Measurements from ENCODE around the gene APPBP2. TPM values are rescaled to one million over a fixed set of nuclear protein-coding genes. Genes with fewer than 3 reads are reported as not detected.
A peak's percentile ranks its signal among the peaks of the same experiment; 100 is the strongest.
"Not testable (repeated sequence)": the region's sequence is repeated elsewhere in the genome, so short reads cannot be mapped to it uniquely, and the experiment has no call there.

APPBP2 gene
- polyA plus RNA-seq, 2 donors: 4.4 to 5.3 TPM

GRCh38 chr17:60508384-60508980, 17.6 kb downstream of the APPBP2 start:
- 62 to 73% methylated on average over 1 of the region's 1 CpG for WGBS, 2 donors
- H3K4me3 ChIP-seq (ENCODE audit: low read depth in 1 of 2, low read length in 2 of 2): no peak overlapping the region
- H3K36me3 ChIP-seq (ENCODE audit: control insufficient read depth in 2 of 2, insufficient read depth in 2 of 2, low read length in 1 of 2): peaks cover 0 to 2% of the 10 kb centered on the region in 2 donors
- H3K9me3 ChIP-seq (ENCODE audit: control insufficient read depth in 2 of 2, insufficient read depth in 1 of 2, low read depth in 1 of 2, low read length in 1 of 2): no peaks in the 10 kb centered on the region
- H3K27ac ChIP-seq (ENCODE audit: low read depth in 2 of 2, low read length in 1 of 2): no peak overlapping the region
- H3K4me1 ChIP-seq (ENCODE audit: control insufficient read depth in 2 of 2, insufficient read depth in 2 of 2, low read length in 1 of 2): no peaks in the 10 kb centered on the region
- H3K27me3 ChIP-seq (ENCODE audit: control insufficient read depth in 1 of 2, insufficient read depth in 2 of 2, low read length in 2 of 2): no peaks in the 10 kb centered on the region

- WGBS, 2 donors: 92 to 97% methylated on average over 1 of the region's 1 CpG
- H3K4me1 ChIP-seq (ENCODE audit: control insufficient read depth in 2 of 2, insufficient read depth in 2 of 2, low read length in 1 of 2): no peaks in the 10 kb centered on the region
These were observed 19.7 kb downstream of the APPBP2 start for GRCh38 chr17:60506312-60506711.

GRCh38 chr17:60502145-60502544, 23.9 kb downstream of the APPBP2 start:
- Histone ChIP-seq H3K27me3 (ENCODE audit: control insufficient read depth in 1 of 2, insufficient read depth in 2 of 2, low read length in 2 of 2) (no peaks in the 10 kb centered on the region), H3K27ac (ENCODE audit: low read depth in 2 of 2, low read length in 1 of 2) (no peak overlapping the region), H3K36me3 (ENCODE audit: control insufficient read depth in 2 of 2, insufficient read depth in 2 of 2, low read length in 1 of 2) (no peaks in the 10 kb centered on the region), H3K4me1 (ENCODE audit: control insufficient read depth in 2 of 2, insufficient read depth in 2 of 2, low read length in 1 of 2) (no peaks in the 10 kb centered on the region), H3K9me3 (ENCODE audit: control insufficient read depth in 2 of 2, insufficient read depth in 1 of 2, low read depth in 1 of 2, low read length in 1 of 2) (no peaks in the 10 kb centered on the region), H3K4me3 (ENCODE audit: low read depth in 1 of 2, low read length in 2 of 2) (no peak overlapping the region)
- 94 to 98% methylated on average over 4 of the region's 4 CpGs for WGBS, 2 donors

More at GRCh38 chr17:60506312-60506711, 19.7 kb downstream of the APPBP2 start:
- Histone ChIP-seq H3K9me3 (ENCODE audit: control insufficient read depth in 2 of 2, insufficient read depth in 1 of 2, low read depth in 1 of 2, low read length in 1 of 2) (no peaks in the 10 kb centered on the region), H3K4me3 (ENCODE audit: low read depth in 1 of 2, low read length in 2 of 2) (no peak overlapping the region), H3K27ac (ENCODE audit: low read depth in 2 of 2, low read length in 1 of 2) (no peak overlapping the region), H3K27me3 (ENCODE audit: control insufficient read depth in 1 of 2, insufficient read depth in 2 of 2, low read length in 2 of 2) (no peaks in the 10 kb centered on the region), H3K36me3 (ENCODE audit: control insufficient read depth in 2 of 2, insufficient read depth in 2 of 2, low read length in 1 of 2) (no peaks in the 10 kb centered on the region)

GRCh38 chr17:60501589-60501988, 24.5 kb downstream of the APPBP2 start:
- WGBS, 2 donors: 75 to 82% methylated on average over 2 of the region's 2 CpGs
- Histone ChIP-seq H3K4me3 (ENCODE audit: low read depth in 1 of 2, low read length in 2 of 2) (no peak overlapping the region), H3K9me3 (ENCODE audit: control insufficient read depth in 2 of 2, insufficient read depth in 1 of 2, low read depth in 1 of 2, low read length in 1 of 2) (no peaks in the 10 kb centered on the region), H3K36me3 (ENCODE audit: control insufficient read depth in 2 of 2, insufficient read depth in 2 of 2, low read length in 1 of 2) (no peaks in the 10 kb centered on the region), H3K4me1 (ENCODE audit: control insufficient read depth in 2 of 2, insufficient read depth in 2 of 2, low read length in 1 of 2) (no peaks in the 10 kb centered on the region), H3K27ac (ENCODE audit: low read depth in 2 of 2, low read length in 1 of 2) (no peak overlapping the region), H3K27me3 (ENCODE audit: control insufficient read depth in 1 of 2, insufficient read depth in 2 of 2, low read length in 2 of 2) (no peaks in the 10 kb centered on the region)

- no peak overlapping the region for H3K4me3 ChIP-seq (ENCODE audit: low read depth in 1 of 2, low read length in 2 of 2)
- peaks cover 0 to 10% of the 10 kb centered on the region in 2 donors for H3K9me3 ChIP-seq (ENCODE audit: control insufficient read depth in 2 of 2, insufficient read depth in 1 of 2, low read depth in 1 of 2, low read length in 1 of 2)
- H3K4me1 ChIP-seq (ENCODE audit: control insufficient read depth in 2 of 2, insufficient read depth in 2 of 2, low read length in 1 of 2): no peaks in the 10 kb centered on the region
- no peak overlapping the region for H3K27ac ChIP-seq (ENCODE audit: low read depth in 2 of 2, low read length in 1 of 2)
- H3K27me3 ChIP-seq (ENCODE audit: control insufficient read depth in 1 of 2, insufficient read depth in 2 of 2, low read length in 2 of 2): no peaks in the 10 kb centered on the region
- H3K36me3 ChIP-seq (ENCODE audit: control insufficient read depth in 2 of 2, insufficient read depth in 2 of 2, low read length in 1 of 2): peaks cover 0 to 16% of the 10 kb centered on the region in 2 donors
These were observed 30.0 kb downstream of the APPBP2 start for GRCh38 chr17:60496041-60496440.

GRCh38 chr17:60495260-60495659, 30.8 kb downstream of the APPBP2 start:
- H3K27ac ChIP-seq (ENCODE audit: low read depth in 2 of 2, low read length in 1 of 2): no peak overlapping the region
- H3K4me1 ChIP-seq (ENCODE audit: control insufficient read depth in 2 of 2, insufficient read depth in 2 of 2, low read length in 1 of 2): no peaks in the 10 kb centered on the region
- no peaks in the 10 kb centered on the region for H3K27me3 ChIP-seq (ENCODE audit: control insufficient read depth in 1 of 2, insufficient read depth in 2 of 2, low read length in 2 of 2)
- H3K4me3 ChIP-seq (ENCODE audit: low read depth in 1 of 2, low read length in 2 of 2): no peak overlapping the region
- peaks cover 0 to 17% of the 10 kb centered on the region in 2 donors for H3K36me3 ChIP-seq (ENCODE audit: control insufficient read depth in 2 of 2, insufficient read depth in 2 of 2, low read length in 1 of 2)
- H3K9me3 ChIP-seq (ENCODE audit: control insufficient read depth in 2 of 2, insufficient read depth in 1 of 2, low read depth in 1 of 2, low read length in 1 of 2): peaks cover 0 to 10% of the 10 kb centered on the region in 2 donors
- WGBS, 2 donors: 98% methylated on average over 2 of the region's 2 CpGs

- H3K27me3 ChIP-seq (ENCODE audit: control insufficient read depth in 1 of 2, insufficient read depth in 2 of 2, low read length in 2 of 2): no peaks in the 10 kb centered on the region
- no peak overlapping the region for H3K4me3 ChIP-seq (ENCODE audit: low read depth in 1 of 2, low read length in 2 of 2)
- peak overlapping the region in 1 of 2 donors; percentile 22 for H3K27ac ChIP-seq (ENCODE audit: low read depth in 2 of 2, low read length in 1 of 2)
- H3K4me1 ChIP-seq (ENCODE audit: control insufficient read depth in 2 of 2, insufficient read depth in 2 of 2, low read length in 1 of 2): no peaks in the 10 kb centered on the region
- peaks cover 0 to 10% of the 10 kb centered on the region in 2 donors for H3K9me3 ChIP-seq (ENCODE audit: control insufficient read depth in 2 of 2, insufficient read depth in 1 of 2, low read depth in 1 of 2, low read length in 1 of 2)
- 91 to 93% methylated on average over 3 of the region's 3 CpGs for WGBS, 2 donors
- H3K36me3 ChIP-seq (ENCODE audit: control insufficient read depth in 2 of 2, insufficient read depth in 2 of 2, low read length in 1 of 2): peaks cover 0 to 17% of the 10 kb centered on the region in 2 donors
These were observed 32.2 kb downstream of the APPBP2 start for GRCh38 chr17:60493847-60494321.

- Histone ChIP-seq H3K27ac (ENCODE audit: low read depth in 2 of 2, low read length in 1 of 2) (no peak overlapping the region), H3K9me3 (ENCODE audit: control insufficient read depth in 2 of 2, insufficient read depth in 1 of 2, low read depth in 1 of 2, low read length in 1 of 2) (peaks cover 0 to 10% of the 10 kb centered on the region in 2 donors), H3K4me3 (ENCODE audit: low read depth in 1 of 2, low read length in 2 of 2) (no peak overlapping the region), H3K36me3 (ENCODE audit: control insufficient read depth in 2 of 2, insufficient read depth in 2 of 2, low read length in 1 of 2) (peaks cover 0 to 17% of the 10 kb centered on the region in 2 donors), H3K27me3 (ENCODE audit: control insufficient read depth in 1 of 2, insufficient read depth in 2 of 2, low read length in 2 of 2) (no peaks in the 10 kb centered on the region), H3K4me1 (ENCODE audit: control insufficient read depth in 2 of 2, insufficient read depth in 2 of 2, low read length in 1 of 2) (no peaks in the 10 kb centered on the region)
- 96 to 97% methylated on average over 3 of the region's 3 CpGs for WGBS, 2 donors
These were observed 34.3 kb downstream of the APPBP2 start for GRCh38 chr17:60491771-60492170.

GRCh38 chr17:60490594-60490993, 35.4 kb downstream of the APPBP2 start:
- not testable (repeated sequence) for H3K4me1 ChIP-seq (ENCODE audit: control insufficient read depth in 2 of 2, insufficient read depth in 2 of 2, low read length in 1 of 2); H3K27me3 ChIP-seq (ENCODE audit: control insufficient read depth in 1 of 2, insufficient read depth in 2 of 2, low read length in 2 of 2); H3K27ac ChIP-seq (ENCODE audit: low read depth in 2 of 2, low read length in 1 of 2); H3K9me3 ChIP-seq (ENCODE audit: control insufficient read depth in 2 of 2, insufficient read depth in 1 of 2, low read depth in 1 of 2, low read length in 1 of 2); H3K4me3 ChIP-seq (ENCODE audit: low read depth in 1 of 2, low read length in 2 of 2)
- 97 to 99% methylated on average over 2 of the region's 2 CpGs for whole genome bisulfite sequencing, 2 donors
- H3K36me3 ChIP-seq (ENCODE audit: control insufficient read depth in 2 of 2, insufficient read depth in 2 of 2, low read length in 1 of 2): peaks cover 0 to 17% of the 10 kb centered on the region in 2 donors

GRCh38 chr17:60481604-60482003, 44.4 kb downstream of the APPBP2 start:
- Histone ChIP-seq H3K9me3 (ENCODE audit: control insufficient read depth in 2 of 2, insufficient read depth in 1 of 2, low read depth in 1 of 2, low read length in 1 of 2) (no peaks in the 10 kb centered on the region), H3K36me3 (ENCODE audit: control insufficient read depth in 2 of 2, insufficient read depth in 2 of 2, low read length in 1 of 2) (peaks cover 0 to 2% of the 10 kb centered on the region in 2 donors), H3K4me1 (ENCODE audit: control insufficient read depth in 2 of 2, insufficient read depth in 2 of 2, low read length in 1 of 2) (no peaks in the 10 kb centered on the region), H3K4me3 (ENCODE audit: low read depth in 1 of 2, low read length in 2 of 2) (no peak overlapping the region), H3K27me3 (ENCODE audit: control insufficient read depth in 1 of 2, insufficient read depth in 2 of 2, low read length in 2 of 2) (no peaks in the 10 kb centered on the region), H3K27ac (ENCODE audit: low read depth in 2 of 2, low read length in 1 of 2) (no peak overlapping the region)
- 95 to 99% methylated on average over 4 of the region's 4 CpGs for WGBS, 2 donors

All from esophagus (tissue), 2 donors.